Activated CD8-positive, alpha-beta memory T cell treated with anti-CD3 and anti-CD28 coated beads, Interleukin-2, amount 50 U/mL, for 24 hours (primary cell): ENCODE results near the gene ALK.

Source experiments
- DNase-seq: peaks from one replicate; pipeline ENCODE4 v3.0.0-alpha.2; 2020; ENCODE audit errors: extremely low read depth

Gene ALK

DNA sequence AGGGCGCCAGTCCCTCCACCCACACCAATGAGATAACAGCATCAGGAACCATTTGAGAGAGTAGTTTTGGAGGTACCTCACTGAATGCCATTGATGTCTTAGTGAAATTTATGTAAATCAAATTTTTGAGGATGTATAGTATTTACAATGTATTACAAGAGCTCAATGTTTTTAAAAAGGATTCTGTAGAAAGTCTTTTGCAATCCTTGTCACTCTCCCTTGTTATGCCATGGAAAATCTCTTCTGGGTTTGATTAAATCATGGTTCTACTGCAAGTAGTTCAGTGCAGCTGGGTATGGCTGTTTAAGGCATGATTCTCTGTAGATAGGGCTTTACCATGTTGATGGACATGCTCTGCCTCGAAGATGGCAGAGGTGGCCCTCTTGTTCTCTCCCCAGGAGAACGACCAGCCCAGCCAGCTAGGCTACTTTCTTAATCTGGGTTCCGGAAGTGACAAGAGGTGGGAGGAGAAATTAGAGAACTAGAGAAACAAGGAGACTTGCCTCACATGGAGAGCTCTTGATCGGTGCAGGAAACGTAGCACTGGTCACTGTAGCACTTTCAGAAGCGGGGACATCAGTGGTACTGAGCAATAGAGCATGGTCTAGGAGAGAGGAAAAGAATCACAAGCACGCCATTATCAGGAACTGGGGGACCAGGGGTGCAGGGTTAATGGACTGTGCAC is 603.4 kb downstream of the ALK start:
- DNase-seq = no peak

DNA sequence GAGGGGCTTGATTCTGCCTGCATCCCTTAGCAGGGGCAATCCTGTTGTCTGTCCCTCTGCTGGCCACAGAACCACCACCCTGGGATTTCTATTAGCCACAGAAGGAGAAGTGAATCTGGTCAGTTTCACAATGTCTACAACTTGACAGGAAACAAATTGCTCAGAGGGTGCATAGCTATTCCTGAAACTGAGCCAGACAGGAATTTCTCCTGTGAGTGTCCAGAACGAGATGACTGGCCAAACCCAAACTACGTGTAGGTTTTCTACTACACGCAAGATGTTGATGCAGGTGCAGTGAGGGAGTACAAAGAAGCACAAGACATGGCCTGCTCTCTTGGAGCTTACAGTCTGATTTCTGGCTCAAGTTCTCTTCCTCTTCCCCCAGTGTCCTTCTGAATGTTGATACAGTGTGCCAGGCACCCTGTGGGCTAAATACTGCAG is 604.3 kb downstream of the ALK start:
- no peak for DNase-seq

DNA sequence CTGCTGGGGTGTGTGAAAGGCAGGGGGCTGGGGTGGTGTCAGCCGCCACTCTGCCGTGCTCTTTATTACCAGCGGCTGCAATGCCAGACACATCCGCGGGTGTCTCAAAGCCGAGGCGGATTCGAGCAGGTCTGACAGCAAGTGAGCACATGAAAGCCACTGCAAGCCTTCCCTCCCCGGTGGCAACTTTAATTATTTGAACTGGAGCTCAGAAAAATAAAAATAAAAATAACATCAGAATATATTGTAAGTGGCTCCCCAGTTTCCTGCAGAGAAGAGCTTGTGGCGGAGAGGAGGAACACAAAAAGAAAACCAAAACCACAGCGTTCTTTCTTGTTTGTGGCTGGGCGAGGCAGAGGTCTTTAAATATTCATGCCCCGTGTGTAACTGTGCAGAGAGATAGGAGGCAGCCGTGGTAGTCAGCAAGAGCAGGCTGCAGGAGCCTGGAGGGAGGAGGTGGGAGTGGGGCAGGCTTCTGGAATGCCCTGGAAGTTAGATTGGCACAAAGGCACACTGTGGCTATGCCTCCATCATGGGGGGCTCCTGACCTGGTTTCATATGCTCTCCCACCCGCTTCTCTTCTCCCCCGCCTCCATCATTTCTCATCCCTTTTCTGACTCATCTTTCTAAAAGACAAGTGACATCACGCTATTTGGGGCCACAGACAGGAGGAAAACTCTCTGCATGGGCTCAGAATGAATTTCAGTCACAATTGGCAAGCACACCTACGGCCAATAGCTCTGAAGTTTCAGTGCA is 606.4 kb downstream of the ALK start:
- peak; percentile 26 for DNase-seq

DNA sequence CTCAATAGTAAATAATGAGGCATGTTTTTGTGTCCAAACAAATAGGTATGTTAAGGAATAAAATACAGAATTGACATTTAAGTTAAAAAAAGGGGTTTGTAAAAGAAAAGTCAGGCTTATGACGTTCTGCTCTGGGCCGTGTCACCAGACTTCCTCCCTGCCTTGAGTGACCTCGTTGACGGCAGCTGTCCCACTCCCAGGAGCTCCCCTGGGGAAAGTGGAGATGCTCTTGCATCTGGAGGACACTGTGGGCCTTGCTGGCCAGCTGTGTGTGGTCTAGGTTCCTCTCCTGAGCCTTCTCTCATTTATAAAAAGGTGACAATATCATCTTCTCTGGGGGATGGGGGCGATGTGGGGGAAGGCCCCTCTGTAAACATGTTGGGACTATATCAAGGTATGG is 609.9 kb downstream of the ALK start:
- no peak for DNase-seq

DNA sequence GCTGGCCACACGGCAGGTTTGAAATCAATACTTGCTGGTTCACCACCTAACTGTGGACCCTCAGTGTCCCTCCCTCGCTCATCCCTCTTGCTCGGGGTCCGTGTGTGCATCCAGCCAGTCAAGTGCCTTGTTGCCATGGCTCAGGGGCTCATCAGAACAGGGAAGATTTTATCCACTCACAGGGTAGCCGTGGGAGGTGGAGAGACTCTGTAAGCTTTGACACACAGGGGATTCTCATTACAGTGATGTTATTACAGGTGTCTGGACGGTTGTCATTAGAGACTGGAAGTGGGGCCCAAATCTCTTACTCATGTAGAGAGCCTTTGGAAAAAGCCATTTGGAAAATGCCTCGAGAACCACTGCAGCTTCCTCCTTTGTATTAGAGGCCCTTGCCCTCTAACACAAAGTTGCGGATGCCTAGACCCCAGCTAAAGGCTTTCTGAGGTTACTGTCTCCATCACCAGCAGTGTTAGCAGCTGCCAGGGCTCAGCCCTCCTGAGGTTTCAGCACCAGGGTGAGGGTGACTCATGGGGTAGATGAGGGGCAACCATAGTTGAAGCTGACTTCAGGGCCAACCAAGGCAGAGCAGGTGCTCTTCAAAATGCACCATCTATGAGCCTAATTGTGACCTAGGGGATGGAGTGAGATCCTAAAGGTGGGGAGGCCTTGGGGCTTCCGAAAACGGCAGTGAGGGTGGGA is 610.6 kb downstream of the ALK start:
- DNase-seq = no peak

DNA sequence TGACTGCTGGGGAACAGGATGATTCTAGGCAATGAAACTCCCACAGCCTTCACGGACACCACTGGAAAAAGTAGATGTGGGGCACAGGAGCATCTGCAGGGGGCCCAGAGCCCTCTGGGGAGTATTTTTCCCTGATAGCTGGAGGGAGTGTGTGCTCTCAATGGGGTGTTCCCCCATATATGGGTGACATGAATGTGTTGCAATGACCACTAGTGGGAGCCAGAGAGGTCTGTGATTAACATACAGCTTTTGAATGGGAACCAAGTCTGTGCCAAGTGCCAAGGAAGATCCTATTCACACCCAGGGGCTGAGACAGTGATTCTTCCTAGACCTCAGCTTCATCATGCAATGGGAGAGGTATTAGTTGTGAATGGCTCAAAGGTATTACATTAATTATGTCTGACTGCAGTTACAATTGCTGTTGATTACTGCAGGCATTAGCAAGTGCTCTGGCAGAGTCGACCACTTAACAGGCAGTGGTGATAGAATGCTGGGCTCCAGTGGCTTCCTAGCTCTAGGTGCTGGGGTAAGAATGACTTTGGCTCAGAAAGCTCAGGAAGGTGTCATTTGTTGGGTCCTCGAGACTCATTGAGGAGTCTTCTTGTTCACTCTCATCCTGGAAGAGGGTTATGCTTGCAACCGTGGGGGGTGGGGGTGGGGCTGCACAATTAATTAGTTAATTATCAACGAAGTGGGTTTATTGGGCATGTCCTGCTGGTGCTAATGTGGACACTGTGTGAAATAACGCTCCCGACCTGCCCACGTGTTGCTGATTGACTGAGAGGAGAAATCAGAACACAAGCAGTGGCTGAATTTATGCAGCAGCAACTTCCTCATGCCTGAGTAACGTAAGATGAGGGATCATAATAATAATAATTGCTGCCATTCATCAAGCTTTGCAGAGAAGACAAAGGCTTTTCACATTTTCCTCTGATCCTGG is 612.0 kb downstream of the ALK start:
- DNase-seq = no peak

GRCh38 chr2:29308366-29308765 is 613.0 kb downstream of the ALK start:
- no peak for DNase-seq

DNA sequence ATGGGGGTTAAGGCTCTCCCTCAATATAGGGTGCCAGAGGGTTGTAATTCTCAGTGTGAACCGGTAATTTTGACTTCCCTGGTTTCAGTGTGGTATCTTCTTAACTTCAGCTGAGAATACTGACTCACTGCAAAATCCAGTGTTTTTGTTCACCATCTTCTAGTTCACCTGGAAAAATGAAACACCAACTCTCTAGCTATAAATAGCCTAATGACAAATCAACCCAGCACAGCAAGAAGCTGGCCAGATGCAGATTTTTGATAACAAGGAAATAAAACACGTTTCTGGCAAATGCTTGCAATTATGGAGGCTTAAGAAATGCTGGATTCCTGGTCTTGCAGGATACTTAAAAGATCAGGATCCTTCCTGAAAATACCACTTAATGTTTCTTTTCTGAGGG is 613.9 kb downstream of the ALK start:
- DNase-seq = no peak

- no peak for DNase-seq
These were observed 615.6 kb downstream of the ALK start for GRCh38 chr2:29305762-29306161.

DNA sequence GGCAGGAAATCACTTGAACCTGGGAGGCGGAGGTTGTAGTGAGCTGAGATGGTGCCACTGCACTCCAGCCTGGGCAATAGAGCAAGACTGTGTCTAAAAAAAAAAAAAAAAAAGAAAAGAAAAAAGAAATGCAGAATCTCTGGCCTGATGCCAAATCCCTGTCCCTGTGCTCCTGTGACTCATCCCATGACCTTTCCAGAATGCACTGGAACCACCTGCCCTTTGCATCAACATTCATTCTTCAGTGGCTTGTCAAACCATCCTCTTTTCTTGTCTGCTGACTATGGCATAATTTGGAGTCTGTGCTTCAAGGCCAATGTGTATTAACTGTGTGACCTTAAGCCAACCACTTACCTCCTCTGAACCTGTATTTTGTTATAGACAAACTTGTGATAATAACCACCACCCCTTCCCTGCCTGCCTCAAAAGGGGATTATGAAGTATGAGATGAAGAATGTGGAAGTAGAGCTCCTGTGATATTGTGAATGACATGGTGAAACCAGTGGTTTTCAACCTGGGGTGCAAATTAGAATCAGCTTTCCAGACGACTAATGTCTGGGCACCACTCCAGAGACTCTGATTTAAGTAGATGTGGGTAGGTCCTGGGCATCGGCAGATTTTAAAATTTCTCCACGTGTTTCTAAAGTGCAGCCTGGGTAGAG is 616.9 kb downstream of the ALK start:
- DNase-seq = no peak

DNA sequence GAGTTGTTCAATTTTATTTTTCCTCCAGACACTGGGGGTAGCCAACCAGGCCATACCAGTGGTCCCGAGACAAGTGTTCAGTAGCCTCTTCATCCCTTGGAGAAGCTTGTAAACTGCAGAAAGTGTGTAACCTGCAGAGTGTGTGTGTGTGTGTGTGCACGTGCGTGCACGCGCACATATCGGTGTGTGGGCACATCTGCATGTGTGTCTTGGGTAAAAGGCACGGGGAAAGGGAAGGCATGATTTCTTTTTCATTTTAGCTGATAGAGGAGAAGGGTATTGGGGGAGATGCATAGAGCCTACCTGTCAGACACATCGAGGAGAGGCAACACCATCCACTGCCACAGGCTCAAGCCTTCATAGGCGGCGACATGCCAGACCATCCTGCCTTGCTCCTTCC is 624.8 kb downstream of the ALK start:
- DNase-seq = no peak

DNA sequence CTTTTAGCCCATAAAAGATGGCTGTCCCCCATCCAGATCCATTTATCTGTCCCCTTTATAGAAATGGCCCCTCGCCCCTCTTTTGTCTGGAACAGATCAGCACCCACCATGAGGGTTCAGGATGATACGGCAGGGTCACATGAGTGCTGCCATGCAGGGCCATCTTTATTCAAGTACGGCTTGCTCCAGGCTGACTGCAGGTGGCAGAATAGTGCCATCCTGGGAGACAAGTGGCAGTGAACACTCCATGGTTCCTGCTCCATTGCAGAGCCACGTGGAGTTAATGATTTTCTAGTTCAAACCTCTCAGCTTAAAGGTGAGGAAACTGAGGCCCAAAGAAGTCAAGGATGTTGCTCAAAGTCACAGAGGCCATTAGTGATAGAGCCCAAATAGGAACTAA is 625.5 kb downstream of the ALK start:
- no peak for DNase-seq

DNA sequence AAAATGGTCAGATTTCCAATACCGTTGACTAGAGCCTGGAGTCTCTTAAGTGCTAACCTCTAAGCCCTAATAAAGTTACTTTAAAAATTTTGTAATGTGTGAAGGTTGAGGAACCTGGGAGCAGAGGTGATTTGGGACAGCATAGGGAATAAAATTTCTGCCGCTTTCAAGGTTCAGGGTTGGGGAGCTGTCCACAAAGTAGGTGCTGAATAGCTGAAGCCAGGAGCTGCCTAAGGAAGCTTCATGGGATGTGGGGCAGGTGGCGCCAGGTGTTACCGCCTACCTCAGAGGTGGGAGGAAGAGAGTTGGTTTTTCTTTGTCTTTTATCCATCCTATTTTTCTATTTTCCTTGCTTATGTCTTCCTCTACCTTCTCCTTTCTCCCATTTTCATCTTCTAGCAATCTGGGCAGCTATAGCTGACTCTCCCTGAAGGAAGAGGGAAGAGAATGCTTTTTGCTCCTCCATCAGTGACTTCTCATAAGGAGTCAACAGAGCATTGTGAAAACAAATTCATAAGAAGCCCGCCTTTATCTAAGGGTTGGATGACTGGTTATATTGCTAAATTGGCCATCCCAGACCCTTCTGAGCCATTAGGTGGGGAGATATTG is 627.5 kb downstream of the ALK start:
- DNase-seq = no peak

DNA sequence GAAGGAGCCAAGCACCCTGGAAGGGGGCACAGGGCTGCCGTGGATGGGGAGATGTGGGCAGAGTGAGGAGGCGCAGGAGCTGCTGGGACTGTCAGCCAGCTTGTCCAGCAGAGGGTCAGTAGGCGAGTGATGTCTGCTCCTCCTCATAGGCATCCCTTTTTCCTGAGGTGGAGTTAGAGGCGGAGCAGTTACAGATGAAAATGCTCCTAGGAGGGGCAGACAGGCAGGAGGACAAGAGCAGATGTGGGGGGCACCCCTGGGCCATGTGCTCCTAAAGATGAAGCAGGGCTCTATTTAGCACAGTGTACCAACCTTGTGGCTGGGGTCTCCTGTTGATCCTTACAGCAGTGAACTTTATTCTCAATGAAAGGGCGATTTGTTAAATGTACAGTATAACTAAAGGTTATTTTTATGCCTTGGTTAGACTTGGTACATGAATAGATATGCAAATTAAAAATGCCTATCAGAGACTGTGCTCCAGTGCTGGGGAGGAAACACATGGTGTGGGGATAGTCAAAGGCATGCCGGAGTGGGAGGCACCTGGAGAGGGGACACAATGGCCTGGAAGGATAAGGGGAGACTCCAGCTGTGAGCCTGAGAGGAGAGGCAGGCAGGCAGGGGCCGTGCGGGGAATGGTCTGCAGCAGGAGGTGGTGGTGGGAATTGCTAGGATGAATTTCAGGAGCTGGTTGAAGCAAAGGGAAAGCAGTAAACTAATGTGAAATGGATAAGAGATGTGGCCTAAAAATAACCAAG is 630.9 kb downstream of the ALK start:
- no peak for DNase-seq

DNA sequence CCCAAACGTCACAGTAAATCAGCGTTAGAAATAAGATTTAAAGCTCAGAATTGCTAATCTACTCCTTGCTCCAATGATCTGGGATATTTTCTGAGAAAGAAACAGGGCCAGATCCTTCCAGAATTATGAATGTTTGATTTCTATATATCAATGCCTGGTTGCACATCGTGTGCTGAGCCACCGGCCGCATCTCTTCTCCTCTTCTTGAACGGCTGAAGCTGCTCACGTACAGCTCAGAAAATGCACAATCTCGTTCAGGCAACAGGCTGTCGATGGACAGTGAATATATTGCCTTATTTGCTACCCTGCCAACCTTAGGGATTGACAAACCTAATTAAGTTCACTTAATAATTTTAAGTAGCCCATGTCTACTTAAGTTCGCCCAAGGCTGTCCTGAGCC is 636.7 kb downstream of the ALK start:
- no peak for DNase-seq

DNA sequence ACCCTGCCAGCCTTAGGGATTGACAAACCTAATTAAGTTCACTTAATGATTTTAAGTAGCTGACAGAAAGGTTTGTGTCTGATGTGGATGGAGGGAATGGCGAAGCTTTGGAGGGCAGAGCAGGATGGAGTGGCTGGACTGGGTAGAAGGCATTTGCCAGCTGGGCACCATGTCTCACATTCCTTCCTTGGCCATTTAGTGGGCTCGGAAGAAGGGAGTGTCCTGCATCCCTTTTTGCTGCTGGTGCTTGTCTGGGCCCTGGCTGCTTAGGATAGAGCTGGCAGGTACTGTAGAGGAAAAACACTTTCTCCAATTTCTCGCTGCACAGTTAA is 639.5 kb downstream of the ALK start:
- no peak for DNase-seq

DNA sequence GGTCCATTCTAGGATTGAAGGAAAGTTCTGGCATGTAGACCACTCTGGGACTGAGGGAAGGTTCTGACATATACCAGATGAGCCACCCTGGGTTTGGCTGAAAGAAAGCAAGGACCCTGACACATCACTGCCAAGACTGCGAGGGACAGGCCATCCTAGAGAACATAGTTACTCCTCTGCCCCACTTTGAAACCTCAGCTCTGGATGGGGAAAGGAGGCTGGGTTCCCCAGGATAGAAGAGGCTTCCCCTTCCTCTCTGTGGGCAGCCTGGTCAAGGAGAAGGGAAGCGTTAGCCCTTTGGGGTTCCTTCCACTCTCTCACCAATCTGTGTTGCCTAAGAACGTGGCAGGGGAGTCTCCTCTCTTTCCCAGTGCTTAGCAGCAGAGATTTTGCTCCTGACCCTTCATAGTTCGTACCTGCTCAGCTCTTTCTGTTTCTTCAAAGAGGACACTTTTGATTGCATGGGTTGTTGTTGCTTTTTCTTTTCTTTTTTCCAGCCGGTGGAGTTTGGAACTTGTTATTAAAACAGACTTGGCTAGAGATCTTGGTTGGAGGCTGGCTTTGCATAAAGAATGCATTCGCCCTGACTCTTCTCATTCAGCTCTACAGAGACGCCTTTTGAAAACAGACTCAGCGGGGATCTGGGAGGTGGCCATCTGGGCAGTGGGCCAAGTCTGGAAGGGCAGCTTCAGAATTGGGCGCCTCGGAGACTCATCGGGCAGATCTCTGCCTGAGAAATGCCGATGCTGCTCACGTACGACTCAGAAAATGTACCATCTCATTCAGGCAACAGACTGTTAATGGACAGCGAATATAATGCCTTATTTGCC is 640.1 kb downstream of the ALK start:
- no peak for DNase-seq

DNA sequence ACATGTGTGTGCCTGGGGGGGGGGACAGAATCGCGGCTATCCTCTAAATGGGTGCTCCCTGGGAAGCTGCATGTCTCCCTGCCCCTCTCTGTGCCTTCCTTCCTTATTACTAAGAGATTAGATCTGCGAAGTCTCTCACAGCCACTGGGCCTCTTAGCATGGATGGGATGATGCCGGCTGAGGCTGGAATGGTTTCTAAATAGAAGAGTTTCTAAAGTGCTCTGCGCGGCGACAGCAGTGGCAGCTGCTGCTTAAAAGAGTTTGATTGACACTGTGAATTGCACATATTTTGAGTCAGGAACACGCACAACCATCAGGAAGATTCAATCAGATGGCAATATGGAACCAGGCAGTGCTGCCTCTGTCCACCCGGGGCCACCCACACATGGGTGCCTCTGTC is 642.4 kb downstream of the ALK start:
- no peak for DNase-seq

DNA sequence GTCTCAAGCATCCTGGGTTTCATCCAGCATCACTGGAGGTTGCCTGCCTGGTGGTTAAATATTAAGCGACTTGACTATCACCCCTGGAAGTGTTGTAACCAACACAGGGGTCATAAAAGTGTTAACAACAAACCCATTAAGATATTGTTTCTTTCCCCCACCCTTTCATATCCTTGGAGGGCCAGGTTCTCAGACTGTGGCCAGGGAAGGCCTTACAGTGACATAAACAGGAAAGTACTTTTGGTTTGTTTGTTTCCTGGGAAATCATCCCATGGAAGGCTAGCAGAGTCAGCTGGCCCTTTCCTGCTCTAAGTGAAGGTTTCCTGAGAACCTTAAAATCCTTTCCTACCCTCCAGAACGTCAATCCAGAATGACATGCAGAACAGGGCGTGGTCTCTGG is 645.2 kb downstream of the ALK start:
- no peak for DNase-seq
